ENCODE data around the gene PPFIBP2. TPM values are rescaled to one million over a fixed set of nuclear protein-coding genes. Genes with fewer than 3 reads are reported as not detected.

The PPFIBP2 gene
- total RNA-seq, 1 donor from 2014 or later: 1.8 TPM

GRCh38 chr11:7688238-7688826 is 174.5 kb downstream of the PPFIBP2 start:
- no peak overlapping the region for H3K27ac ChIP-seq (ENCODE audit: low read depth, low read length)
- H2AFZ ChIP-seq (ENCODE audit: low read depth, low read length): no peak overlapping the region
- peaks cover 26% of the 10 kb centered on the region for H3K27me3 ChIP-seq (ENCODE audit: insufficient read depth, low read length)
- no peaks in the 10 kb centered on the region for H3K4me1 ChIP-seq (ENCODE audit: insufficient read depth, low read length)
- H3K27me3 Mint-ChIP-seq (ENCODE audit: low read depth, unreplicated experiment): peaks cover 16% of the 10 kb centered on the region
- no peak overlapping the region for H3K4me3 ChIP-seq (ENCODE audit: insufficient read depth, low read depth, low read length)
- H3K9me3 ChIP-seq (ENCODE audit: insufficient read depth, low read depth, low read length): no peaks in the 10 kb centered on the region
- no peaks in the 10 kb centered on the region for H3K36me3 ChIP-seq (ENCODE audit: insufficient read depth, low read length)
- FAIRE-seq (no peak), DNase-seq (ENCODE audit: low read depth) (no peak)
- H4K20me1 ChIP-seq (ENCODE audit: insufficient read depth, low read length): no peaks in the 10 kb centered on the region
- no peak overlapping the region for H3K27ac Mint-ChIP-seq (ENCODE audit: unreplicated experiment)
- peaks cover 3% of the 10 kb centered on the region for H3K36me3 Mint-ChIP-seq (ENCODE audit: low read depth, unreplicated experiment)
- H3K4me3 Mint-ChIP-seq (ENCODE audit: unreplicated experiment): no peak overlapping the region
- H3K9ac ChIP-seq (ENCODE audit: low read length): no peak overlapping the region
- H3K79me2 ChIP-seq (ENCODE audit: insufficient read depth, low read length): no peaks in the 10 kb centered on the region
- no peak overlapping the region for H3K4me2 ChIP-seq (ENCODE audit: low read length)
- no peaks in the 10 kb centered on the region for H3K4me1 Mint-ChIP-seq (ENCODE audit: low read depth, unreplicated experiment)
- H3K9me3 Mint-ChIP-seq (ENCODE audit: unreplicated experiment): no peaks in the 10 kb centered on the region
- TF ChIP-seq CTCF (IDR thresholded peaks at IDR 0.05; ENCODE audit: insufficient read depth, low read depth, low read length) (peak; percentile 76), EZH2 (IDR thresholded peaks at IDR 0.05; ENCODE audit: insufficient read depth, low read length) (no peak)

GRCh38 chr11:7689239-7689638 is 175.4 kb downstream of the PPFIBP2 start:
- H3K4me3 Mint-ChIP-seq (ENCODE audit: unreplicated experiment): no peak overlapping the region
- no peaks in the 10 kb centered on the region for H3K9me3 Mint-ChIP-seq (ENCODE audit: unreplicated experiment)
- H3K27ac Mint-ChIP-seq (ENCODE audit: unreplicated experiment): no peak overlapping the region
- H3K4me2 ChIP-seq (ENCODE audit: low read length): no peak overlapping the region
- no peak overlapping the region for H2AFZ ChIP-seq (ENCODE audit: low read depth, low read length)
- H3K9ac ChIP-seq (ENCODE audit: low read length): no peak overlapping the region
- no peaks in the 10 kb centered on the region for H3K4me1 Mint-ChIP-seq (ENCODE audit: low read depth, unreplicated experiment)
- no peaks in the 10 kb centered on the region for H4K20me1 ChIP-seq (ENCODE audit: insufficient read depth, low read length)
- H3K27me3 ChIP-seq (ENCODE audit: insufficient read depth, low read length): peaks cover 28% of the 10 kb centered on the region
- FAIRE-seq: no peak
- H3K36me3 Mint-ChIP-seq (ENCODE audit: low read depth, unreplicated experiment): peaks cover 3% of the 10 kb centered on the region
- H3K9me3 ChIP-seq (ENCODE audit: insufficient read depth, low read depth, low read length): no peaks in the 10 kb centered on the region
- no peak for DNase-seq (ENCODE audit: low read depth)
- no peak overlapping the region for H3K27ac ChIP-seq (ENCODE audit: low read depth, low read length)
- no peaks in the 10 kb centered on the region for H3K79me2 ChIP-seq (ENCODE audit: insufficient read depth, low read length)
- no peaks in the 10 kb centered on the region for H3K36me3 ChIP-seq (ENCODE audit: insufficient read depth, low read length)
- H3K27me3 Mint-ChIP-seq (ENCODE audit: low read depth, unreplicated experiment): peaks cover 21% of the 10 kb centered on the region
- no peak overlapping the region for H3K4me3 ChIP-seq (ENCODE audit: insufficient read depth, low read depth, low read length)
- H3K4me1 ChIP-seq (ENCODE audit: insufficient read depth, low read length): no peaks in the 10 kb centered on the region
- TF ChIP-seq CTCF (IDR thresholded peaks at IDR 0.05; ENCODE audit: insufficient read depth, low read depth, low read length): no peak
- TF ChIP-seq EZH2 (IDR thresholded peaks at IDR 0.05; ENCODE audit: insufficient read depth, low read length): no peak

GRCh38 chr11:7690648-7691047 is 176.8 kb downstream of the PPFIBP2 start:
- no peak overlapping the region for H2AFZ ChIP-seq (ENCODE audit: low read depth, low read length)
- no peaks in the 10 kb centered on the region for H3K79me2 ChIP-seq (ENCODE audit: insufficient read depth, low read length)
- H3K27me3 ChIP-seq (ENCODE audit: insufficient read depth, low read length): peaks cover 21% of the 10 kb centered on the region
- no peaks in the 10 kb centered on the region for H3K4me1 Mint-ChIP-seq (ENCODE audit: low read depth, unreplicated experiment)
- H3K9me3 Mint-ChIP-seq (ENCODE audit: unreplicated experiment): no peaks in the 10 kb centered on the region
- H3K36me3 ChIP-seq (ENCODE audit: insufficient read depth, low read length): no peaks in the 10 kb centered on the region
- DNase-seq (ENCODE audit: low read depth) (no peak), FAIRE-seq (no peak)
- TF ChIP-seq CTCF (IDR thresholded peaks at IDR 0.05; ENCODE audit: insufficient read depth, low read depth, low read length) (no peak), EZH2 (IDR thresholded peaks at IDR 0.05; ENCODE audit: insufficient read depth, low read length) (no peak)
- no peak overlapping the region for H3K4me2 ChIP-seq (ENCODE audit: low read length)
- no peak overlapping the region for H3K4me3 Mint-ChIP-seq (ENCODE audit: unreplicated experiment)
- H3K4me1 ChIP-seq (ENCODE audit: insufficient read depth, low read length): no peaks in the 10 kb centered on the region
- no peaks in the 10 kb centered on the region for H3K36me3 Mint-ChIP-seq (ENCODE audit: low read depth, unreplicated experiment)
- H3K27ac ChIP-seq (ENCODE audit: low read depth, low read length): no peak overlapping the region
- H3K4me3 ChIP-seq (ENCODE audit: insufficient read depth, low read depth, low read length): no peak overlapping the region
- peaks cover 18% of the 10 kb centered on the region for H3K27me3 Mint-ChIP-seq (ENCODE audit: low read depth, unreplicated experiment)
- no peaks in the 10 kb centered on the region for H3K9me3 ChIP-seq (ENCODE audit: insufficient read depth, low read depth, low read length)
- no peak overlapping the region for H3K27ac Mint-ChIP-seq (ENCODE audit: unreplicated experiment)
- H3K9ac ChIP-seq (ENCODE audit: low read length): no peak overlapping the region
- no peaks in the 10 kb centered on the region for H4K20me1 ChIP-seq (ENCODE audit: insufficient read depth, low read length)
